ENCODE results near the gene TSSC4. TPM values are rescaled to one million over a fixed set of nuclear protein-coding genes. Genes with fewer than 3 reads are reported as not detected.
A peak's percentile ranks its signal among the peaks of the same experiment; 100 is the strongest.

The TSSC4 gene
- total RNA-seq, 1 experiment from 2014 or later = 25.3 TPM

- Histone ChIP-seq H3K4me2 (ENCODE audit: low read depth, low read length, poor library complexity, severe bottlenecking) (no peak overlapping the region), H3K9ac (ENCODE audit: low read length) (no peak overlapping the region), H3K27ac (ENCODE audit: low read length) (no peak overlapping the region)
Observed at GRCh38 chr11:2417856-2418692, 17.5 kb downstream of the TSSC4 start.

GRCh38 chr11:2418693-2419360 lies 18.3 kb downstream of the TSSC4 start:
- no peak for DNase-seq
- Histone ChIP-seq H4K20me1 (ENCODE audit: insufficient read depth, low read depth, low read length) (0 out of 2 replicates have a peak, but pooled peaks cover 4% of the 10 kb centered on the region), H3K9ac (ENCODE audit: low read length) (no peak overlapping the region), H3K9me2 (replicated peaks; ENCODE audit: insufficient read depth, low read length) (no peaks in the 10 kb centered on the region), H3K4me2 (ENCODE audit: low read depth, low read length, poor library complexity, severe bottlenecking) (no peak overlapping the region), H3K79me2 (ENCODE audit: low read length) (no peaks in the 10 kb centered on the region), H2AFZ (ENCODE audit: low read length) (no peak overlapping the region), H3K9me3 (ENCODE audit: low read length) (no peaks in the 10 kb centered on the region), H3K4me1 (ENCODE audit: low read length) (peaks cover 4% of the 10 kb centered on the region; the same call in 1 of the 2 replicates), H3K36me3 (ENCODE audit: insufficient read depth, low read length) (no peaks in the 10 kb centered on the region), H3K27me3 (ENCODE audit: low read length) (no peaks in the 10 kb centered on the region), H3K27ac (ENCODE audit: low read length) (no peak overlapping the region), H3K4me3 (ENCODE audit: low read length) (no peak overlapping the region)

More at GRCh38 chr11:2417856-2418692, 17.5 kb downstream of the TSSC4 start:
- Histone ChIP-seq H4K20me1 (ENCODE audit: insufficient read depth, low read depth, low read length) (0 out of 2 replicates have a peak, but pooled peaks cover 4% of the 10 kb centered on the region), H3K9me3 (ENCODE audit: low read length) (no peaks in the 10 kb centered on the region), H3K9me2 (replicated peaks; ENCODE audit: insufficient read depth, low read length) (no peaks in the 10 kb centered on the region), H3K79me2 (ENCODE audit: low read length) (no peaks in the 10 kb centered on the region), H3K4me1 (ENCODE audit: low read length) (peaks cover 4% of the 10 kb centered on the region; the same call in 1 of the 2 replicates), H3K36me3 (ENCODE audit: insufficient read depth, low read length) (no peaks in the 10 kb centered on the region), H2AFZ (ENCODE audit: low read length) (no peak overlapping the region), H3K27me3 (ENCODE audit: low read length) (no peaks in the 10 kb centered on the region), H3K4me3 (ENCODE audit: low read length) (no peak overlapping the region)
- DNase-seq = no peak

GRCh38 chr11:2419638-2420501 lies 19.3 kb downstream of the TSSC4 start:
- H3K4me3 ChIP-seq (ENCODE audit: low read length) = no peak overlapping the region
- H3K79me2 ChIP-seq (ENCODE audit: low read length) = no peaks in the 10 kb centered on the region
- peak; percentile 90 for DNase-seq
- 0 out of 2 replicates have a peak, but pooled peaks cover 4% of the 10 kb centered on the region for H4K20me1 ChIP-seq (ENCODE audit: insufficient read depth, low read depth, low read length)
- H3K9me3 ChIP-seq (ENCODE audit: low read length) = no peaks in the 10 kb centered on the region
- H3K27me3 ChIP-seq (ENCODE audit: low read length) = no peaks in the 10 kb centered on the region
- no peak overlapping the region for H3K9ac ChIP-seq (ENCODE audit: low read length)
- no peak overlapping the region for H3K27ac ChIP-seq (ENCODE audit: low read length)
- H3K9me2 ChIP-seq (replicated peaks; ENCODE audit: insufficient read depth, low read length) = no peaks in the 10 kb centered on the region
- H2AFZ ChIP-seq (ENCODE audit: low read length) = no peak overlapping the region; the same call in 1 of the 2 replicates
- H3K4me2 ChIP-seq (ENCODE audit: low read depth, low read length, poor library complexity, severe bottlenecking) = no peak overlapping the region
- no peaks in the 10 kb centered on the region for H3K36me3 ChIP-seq (ENCODE audit: insufficient read depth, low read length)
- H3K4me1 ChIP-seq (ENCODE audit: low read length) = peaks cover 12% of the 10 kb centered on the region

- peak; percentile 92 for DNase-seq
- Histone ChIP-seq H3K4me1 (ENCODE audit: low read length) (peaks cover 20% of the 10 kb centered on the region), H3K27me3 (ENCODE audit: low read length) (no peaks in the 10 kb centered on the region), H3K36me3 (ENCODE audit: insufficient read depth, low read length) (no peaks in the 10 kb centered on the region), H3K9me2 (replicated peaks; ENCODE audit: insufficient read depth, low read length) (no peaks in the 10 kb centered on the region), H3K27ac (ENCODE audit: low read length) (no peak overlapping the region), H4K20me1 (ENCODE audit: insufficient read depth, low read depth, low read length) (0 out of 2 replicates have a peak, but pooled peaks cover 4% of the 10 kb centered on the region), H3K9me3 (ENCODE audit: low read length) (no peaks in the 10 kb centered on the region), H3K79me2 (ENCODE audit: low read length) (no peaks in the 10 kb centered on the region), H3K9ac (ENCODE audit: low read length) (peak overlapping the region; percentile 20; the same call in 1 of the 2 replicates), H3K4me3 (ENCODE audit: low read length) (no peak overlapping the region), H3K4me2 (ENCODE audit: low read depth, low read length, poor library complexity, severe bottlenecking) (no peak overlapping the region), H2AFZ (ENCODE audit: low read length) (no peak overlapping the region; the same call in 1 of the 2 replicates)
Observed at GRCh38 chr11:2420502-2421225, 20.1 kb downstream of the TSSC4 start.

- no peak for DNase-seq
- no peaks in the 10 kb centered on the region for H3K79me2 ChIP-seq (ENCODE audit: low read length)
- H3K4me3 ChIP-seq (ENCODE audit: low read length) = no peak overlapping the region
- H4K20me1 ChIP-seq (ENCODE audit: insufficient read depth, low read depth, low read length) = 0 out of 2 replicates have a peak, but pooled peaks cover 4% of the 10 kb centered on the region
- no peak overlapping the region for H3K4me2 ChIP-seq (ENCODE audit: low read depth, low read length, poor library complexity, severe bottlenecking)
- H3K9me2 ChIP-seq (replicated peaks; ENCODE audit: insufficient read depth, low read length) = no peaks in the 10 kb centered on the region
- H3K9me3 ChIP-seq (ENCODE audit: low read length) = no peaks in the 10 kb centered on the region
- no peak overlapping the region for H2AFZ ChIP-seq (ENCODE audit: low read length)
- no peak overlapping the region for H3K9ac ChIP-seq (ENCODE audit: low read length)
- H3K27ac ChIP-seq (ENCODE audit: low read length) = no peak overlapping the region
- peaks cover 27% of the 10 kb centered on the region for H3K4me1 ChIP-seq (ENCODE audit: low read length)
- no peaks in the 10 kb centered on the region for H3K36me3 ChIP-seq (ENCODE audit: insufficient read depth, low read length)
- no peaks in the 10 kb centered on the region for H3K27me3 ChIP-seq (ENCODE audit: low read length)
Observed at GRCh38 chr11:2421226-2421994, 20.9 kb downstream of the TSSC4 start.

GRCh38 chr11:2421996-2422395 lies 21.4 kb downstream of the TSSC4 start:
- H3K4me1 ChIP-seq (ENCODE audit: low read length) = peaks cover 33% of the 10 kb centered on the region
- H3K4me2 ChIP-seq (ENCODE audit: low read depth, low read length, poor library complexity, severe bottlenecking) = no peak overlapping the region
- H3K79me2 ChIP-seq (ENCODE audit: low read length) = no peaks in the 10 kb centered on the region
- no peak overlapping the region for H3K9ac ChIP-seq (ENCODE audit: low read length)
- H3K27ac ChIP-seq (ENCODE audit: low read length) = no peak overlapping the region
- no peaks in the 10 kb centered on the region for H3K9me2 ChIP-seq (replicated peaks; ENCODE audit: insufficient read depth, low read length)
- H3K36me3 ChIP-seq (ENCODE audit: insufficient read depth, low read length) = no peaks in the 10 kb centered on the region
- DNase-seq = no peak
- H3K27me3 ChIP-seq (ENCODE audit: low read length) = no peaks in the 10 kb centered on the region
- H3K4me3 ChIP-seq (ENCODE audit: low read length) = no peak overlapping the region
- no peaks in the 10 kb centered on the region for H3K9me3 ChIP-seq (ENCODE audit: low read length)
- no peak overlapping the region for H2AFZ ChIP-seq (ENCODE audit: low read length)
- H4K20me1 ChIP-seq (ENCODE audit: insufficient read depth, low read depth, low read length) = 0 out of 2 replicates have a peak, but pooled peaks cover 4% of the 10 kb centered on the region
